HG03175 (cell line): ENCODE results near the gene SIRPG.
"Not testable (repeated sequence)": the region's sequence is repeated elsewhere in the genome, so short reads cannot be mapped to it uniquely, and the experiment has no call there.

Source experiments
- ATAC-seq: cut with Tn5 transposase; IDR thresholded peaks from one replicate; pipeline ENCODE4 v1.9.1; 2021; ENCODE audit warnings: mild to moderate bottlenecking, moderate library complexity; ENCODE audit not compliant: unreplicated experiment

The SIRPG gene

GRCh38 chr20:1672728-1673127, 15.1 kb upstream of the SIRPG start:
- ATAC-seq, result no peak

GRCh38 chr20:1671891-1672669, 14.5 kb upstream of the SIRPG start:
- ATAC-seq, result no peak

GRCh38 chr20:1669304-1669703, 11.7 kb upstream of the SIRPG start:
- no peak for ATAC-seq

DNA sequence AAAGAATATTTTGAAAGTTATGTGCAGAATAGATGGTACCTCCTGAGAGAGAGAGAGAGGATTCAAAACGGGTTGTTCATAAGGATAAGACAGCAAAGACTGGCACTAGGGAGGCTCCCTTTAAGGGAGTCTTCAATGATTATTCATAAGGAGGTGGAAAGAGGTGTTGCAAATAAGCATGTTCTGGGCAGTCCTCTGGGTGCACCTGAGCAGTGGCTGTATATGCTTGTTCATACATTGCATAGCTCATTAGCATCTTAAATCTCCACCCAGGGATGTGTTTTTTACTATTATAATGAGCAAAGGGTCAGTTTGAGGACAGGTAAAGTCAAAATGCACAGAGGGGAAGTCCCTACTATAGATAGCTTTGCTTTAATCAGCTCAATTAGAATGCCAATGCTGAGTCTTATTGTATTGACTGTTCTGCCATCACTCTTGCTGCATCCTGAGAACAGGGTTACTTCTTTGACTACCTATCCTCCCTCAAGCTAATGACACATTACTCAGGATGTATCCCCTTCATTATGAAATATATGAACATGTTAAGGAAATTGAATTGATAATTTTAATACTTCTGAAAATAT, 10.0 kb upstream of the SIRPG start:
- ATAC-seq, result no peak

DNA sequence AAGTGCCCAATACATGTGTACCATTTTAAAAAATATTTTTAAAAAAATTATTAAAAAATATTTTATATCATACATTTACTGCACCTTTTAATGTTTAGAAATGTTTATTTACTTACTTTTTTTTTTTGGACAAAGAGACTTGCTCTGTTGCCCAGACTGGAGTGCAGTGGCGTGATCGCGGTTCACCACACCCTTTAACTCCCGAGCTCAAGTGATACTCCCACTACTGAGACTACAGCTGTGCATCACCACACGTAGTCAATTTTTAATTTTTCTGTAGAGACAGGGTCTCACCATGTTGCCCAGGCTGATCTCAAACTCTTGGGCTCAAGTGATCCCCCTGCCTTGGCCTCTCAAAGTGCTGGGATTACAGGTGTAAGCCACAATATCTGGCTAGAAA, 9.2 kb upstream of the SIRPG start:
- no peak for ATAC-seq

GRCh38 chr20:1665345-1665744, 7.8 kb upstream of the SIRPG start:
- ATAC-seq, result no peak

- ATAC-seq, result no peak
Observed at GRCh38 chr20:1664911-1665310, 7.3 kb upstream of the SIRPG start.

DNA sequence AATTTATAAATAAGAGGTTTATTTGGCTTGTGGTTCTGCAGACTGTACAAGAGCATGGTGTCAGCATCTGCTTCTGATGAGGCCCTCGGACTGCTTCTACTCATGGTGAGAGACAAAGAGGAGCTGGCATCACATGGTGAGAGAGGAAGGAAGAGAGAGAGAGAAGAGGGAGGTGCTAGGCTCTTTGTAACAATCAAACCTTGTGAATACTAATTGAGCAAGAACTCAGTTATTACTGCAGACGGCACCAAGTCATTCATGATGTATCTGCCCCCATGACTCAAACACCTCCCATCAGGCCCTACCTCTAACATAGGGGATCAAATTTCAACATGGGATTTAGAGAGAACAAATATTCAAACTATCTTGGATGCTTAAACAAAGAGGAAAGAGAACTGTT, 6.3 kb upstream of the SIRPG start:
- ATAC-seq, result no peak

DNA sequence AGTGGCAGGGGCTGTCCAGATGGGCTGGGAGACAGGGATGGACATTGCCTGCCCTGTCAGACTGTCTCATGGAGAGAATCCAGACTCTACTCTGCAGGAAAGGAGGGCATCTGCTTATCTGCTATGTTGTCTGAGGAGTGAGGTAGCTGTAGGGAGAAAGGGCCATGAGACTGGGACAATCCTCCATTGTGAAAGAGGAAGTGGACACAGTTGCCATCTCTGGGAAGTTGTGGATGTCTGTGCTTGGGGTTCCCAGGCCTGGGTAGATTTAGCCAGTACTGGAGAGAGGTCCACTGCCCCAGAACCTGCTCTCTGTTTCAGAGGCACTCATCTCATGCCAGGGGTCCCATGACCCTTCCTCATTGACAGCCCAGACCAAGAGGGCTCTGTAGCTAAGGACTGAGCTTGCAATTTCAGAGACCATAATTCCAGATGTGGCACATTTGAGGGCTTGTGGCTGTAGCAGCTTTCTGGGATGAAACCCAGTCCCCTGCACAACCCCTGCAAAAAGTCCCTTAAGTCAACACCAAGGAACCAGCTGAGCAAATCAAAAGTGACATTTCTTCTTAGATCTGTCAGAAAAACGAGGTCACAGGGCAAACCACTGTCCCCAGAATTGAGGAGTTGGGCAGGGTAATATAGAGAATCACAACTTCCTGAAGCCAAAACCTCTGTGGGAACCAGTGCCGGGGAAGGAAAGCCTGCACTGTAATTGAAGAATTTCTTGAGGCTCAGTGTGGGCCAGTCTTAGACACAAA, 4.1 kb upstream of the SIRPG start:
- no peak for ATAC-seq

- no peak for ATAC-seq
Observed at GRCh38 chr20:1660246-1660645, 2.7 kb upstream of the SIRPG start.

- ATAC-seq, result no peak
Observed at GRCh38 chr20:1656844-1657243, 735 bp downstream of the SIRPG start.

DNA sequence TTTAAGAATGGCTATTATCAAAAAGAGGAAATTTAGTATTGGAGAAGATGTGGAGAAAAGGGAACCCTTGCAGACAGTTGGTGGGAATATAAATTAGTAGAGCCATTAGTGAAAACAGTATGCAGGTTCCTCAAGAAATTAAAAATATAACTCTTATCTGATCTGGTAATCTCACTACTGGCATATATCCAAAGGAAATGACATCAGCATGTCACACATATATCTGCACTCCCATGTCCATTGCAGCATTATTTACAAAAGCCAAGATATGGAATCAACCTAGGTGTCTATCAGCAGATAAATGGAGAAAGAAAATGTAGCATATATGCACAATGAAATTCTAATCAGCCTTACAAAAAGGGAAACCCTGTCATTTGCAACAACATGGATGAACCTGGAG, 2.6 kb downstream of the SIRPG start:
- ATAC-seq, result no peak

DNA sequence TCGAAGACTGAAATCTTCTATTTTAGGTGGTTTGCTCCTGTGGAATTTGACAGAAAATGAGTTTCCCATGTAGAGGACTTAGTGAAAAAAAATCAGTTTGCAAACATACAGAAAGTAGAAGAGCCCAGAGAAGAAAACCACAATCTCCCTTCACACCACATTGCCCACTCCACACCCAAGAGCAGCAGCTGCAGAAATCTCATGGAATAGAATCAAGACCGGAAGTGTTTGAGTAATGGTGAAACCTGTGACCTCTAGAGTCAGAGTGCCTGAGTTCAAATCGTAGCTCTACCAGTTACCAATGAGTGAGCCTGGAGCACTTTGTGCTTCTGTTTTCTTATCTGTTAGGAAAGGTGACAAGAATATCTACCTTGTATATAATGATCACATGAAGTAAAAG, 4.6 kb downstream of the SIRPG start:
- no peak for ATAC-seq

DNA sequence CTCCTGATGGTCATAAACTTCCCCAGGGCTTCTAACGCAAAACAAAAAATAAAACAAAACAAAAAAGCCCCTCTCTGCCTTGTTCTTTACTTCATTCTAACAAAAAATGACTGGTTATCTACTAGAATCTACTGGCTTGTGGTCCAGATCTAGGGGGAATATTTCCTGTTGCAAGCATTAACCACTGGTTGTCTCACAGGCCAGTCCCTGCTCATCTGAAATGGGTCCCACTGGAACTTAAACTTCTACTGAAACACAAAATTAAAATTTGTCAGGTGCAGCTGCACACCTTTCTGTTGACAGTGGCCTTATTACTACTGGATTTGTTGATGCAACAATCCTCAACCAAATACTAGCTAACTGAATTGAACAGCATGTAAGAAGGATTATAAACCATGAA, 5.5 kb downstream of the SIRPG start:
- ATAC-seq, result no peak

DNA sequence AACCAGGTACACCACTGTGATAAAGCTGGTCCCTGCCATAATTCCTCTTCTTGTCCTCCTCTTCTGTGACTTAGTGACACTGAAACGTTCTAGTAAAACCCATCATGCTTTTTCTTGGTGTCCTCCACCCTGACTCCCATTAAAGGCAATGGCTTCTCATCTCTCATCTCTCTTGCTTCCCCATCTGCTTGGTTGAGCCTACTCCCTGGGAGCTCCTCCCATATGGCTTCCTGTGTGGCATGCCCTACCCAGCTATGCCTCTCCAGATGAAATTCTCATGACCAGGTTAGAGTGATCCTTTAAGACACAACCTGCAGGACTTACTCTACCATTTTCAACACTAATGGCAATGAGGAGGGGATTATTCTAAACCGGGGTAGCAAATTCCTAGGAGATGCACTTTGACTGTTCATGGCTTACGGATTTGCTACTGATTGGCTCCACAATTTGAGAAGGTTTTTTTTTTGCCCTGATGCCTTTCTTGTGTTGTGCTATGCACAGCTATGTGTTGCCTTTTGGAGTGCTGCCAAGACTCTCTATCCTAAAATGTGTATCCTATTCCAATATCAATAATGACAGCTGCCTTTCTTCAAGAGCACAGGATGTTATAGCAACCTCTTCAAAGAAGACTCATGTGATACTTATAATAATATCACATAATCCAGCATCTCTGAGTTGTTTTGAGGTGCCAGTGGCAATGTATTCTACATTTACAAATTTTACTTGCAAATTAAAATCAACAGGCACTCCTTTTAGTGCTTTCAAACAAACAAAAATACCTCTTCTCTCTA, 6.1 kb downstream of the SIRPG start:
- ATAC-seq, result no peak

DNA sequence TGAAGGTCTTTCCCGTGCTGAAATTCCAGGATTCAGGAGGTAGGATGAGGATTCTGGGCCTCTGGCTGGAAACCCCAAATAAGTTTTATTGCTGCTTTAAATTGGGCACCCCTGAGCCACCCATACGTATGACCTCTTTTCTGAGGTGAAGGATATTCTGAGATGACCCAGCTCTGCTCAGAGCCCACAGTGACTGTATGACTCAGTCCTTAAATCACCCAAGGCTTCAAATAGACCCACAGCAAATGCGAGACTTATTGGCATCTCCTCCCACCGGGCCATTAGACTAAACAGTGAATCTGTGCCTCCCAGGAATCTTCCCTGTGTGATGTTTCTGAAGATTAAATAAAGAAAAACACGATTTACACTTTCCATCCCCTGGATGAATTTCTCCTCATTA, 9.5 kb downstream of the SIRPG start:
- ATAC-seq, result no peak

DNA sequence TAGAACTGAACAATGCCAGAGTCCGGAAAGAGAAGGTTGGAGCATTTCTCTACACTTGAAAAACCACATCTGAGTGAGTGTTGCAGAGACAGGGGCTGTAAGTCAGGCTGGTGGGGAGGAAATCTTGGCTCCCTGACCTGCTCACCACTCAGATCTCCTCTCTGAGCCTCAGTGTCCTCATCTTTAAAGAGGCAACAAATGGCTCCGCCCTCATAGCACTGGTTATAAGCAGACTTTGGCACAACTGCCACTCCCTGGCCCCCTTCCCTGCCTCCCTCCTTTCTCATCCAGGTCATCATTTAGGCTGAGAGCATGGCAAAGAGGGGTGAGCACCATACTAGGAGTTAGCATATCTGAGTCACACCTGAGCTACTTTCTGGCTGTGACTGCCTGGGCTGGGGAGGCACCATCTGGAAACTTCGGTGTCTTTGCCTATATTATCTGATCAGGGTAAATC, 10.6 kb downstream of the SIRPG start:
- ATAC-seq, result no peak

DNA sequence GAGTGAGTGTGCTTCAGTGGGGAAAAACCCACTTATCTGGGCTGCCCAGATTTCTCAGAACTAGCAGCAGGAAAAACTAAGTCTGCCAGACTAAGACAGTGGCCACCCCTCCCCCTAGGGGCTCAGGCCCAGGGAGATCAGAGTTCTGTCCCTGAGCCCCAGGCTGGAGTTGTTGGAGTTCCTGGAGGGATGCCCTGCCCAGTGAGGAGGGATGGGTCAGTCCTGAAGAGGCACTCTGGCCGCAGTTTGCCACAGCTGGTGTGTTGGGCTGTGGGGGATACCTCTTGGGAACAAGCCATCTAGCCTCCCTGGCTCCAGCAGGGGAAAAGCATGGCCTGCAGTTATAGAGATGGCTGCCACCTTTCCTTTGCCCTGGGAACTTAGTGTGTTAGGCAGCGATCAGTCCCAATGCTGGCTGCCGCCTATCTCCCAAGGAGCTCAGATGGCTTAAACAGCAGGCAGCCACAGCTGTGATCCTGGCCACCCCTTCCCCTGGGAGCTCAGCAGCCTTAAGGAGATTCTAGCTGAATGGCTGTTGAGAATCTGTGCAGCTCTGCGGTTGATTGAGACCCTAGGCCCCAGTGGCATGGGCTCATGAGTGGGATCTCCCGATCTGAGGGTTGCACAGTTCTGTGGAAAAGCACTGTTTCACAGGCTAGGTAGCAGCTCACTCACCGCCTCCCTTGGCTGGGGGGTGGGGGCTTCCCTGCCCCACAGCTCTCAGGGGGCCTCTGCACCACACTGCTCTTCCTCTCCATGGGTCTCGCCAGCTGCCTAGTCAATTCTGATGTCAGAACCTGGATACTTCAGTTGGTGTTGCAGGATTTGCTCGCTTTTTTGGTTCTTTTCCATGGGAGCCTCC, 13.2 kb downstream of the SIRPG start:
- no peak for ATAC-seq

DNA sequence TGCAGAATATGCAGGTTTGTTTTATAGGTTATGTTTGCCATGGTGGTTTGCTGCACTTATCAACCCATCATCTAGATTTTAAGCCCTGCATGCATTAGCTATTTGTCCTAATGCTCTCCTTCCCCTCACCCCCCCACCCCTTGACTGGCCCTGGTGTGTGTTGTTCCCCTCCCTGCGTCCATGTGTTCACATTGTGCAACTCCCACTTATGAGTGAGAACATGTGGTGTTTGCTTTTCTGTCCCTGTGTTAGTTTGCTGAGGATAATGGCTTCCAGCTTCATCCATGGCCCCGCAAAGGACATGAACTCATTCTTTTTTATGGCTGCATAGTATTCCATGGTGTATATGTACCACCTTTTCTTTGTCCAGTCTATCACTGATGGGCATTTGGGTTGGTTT, 18.9 kb downstream of the SIRPG start:
- not testable (repeated sequence) for ATAC-seq

DNA sequence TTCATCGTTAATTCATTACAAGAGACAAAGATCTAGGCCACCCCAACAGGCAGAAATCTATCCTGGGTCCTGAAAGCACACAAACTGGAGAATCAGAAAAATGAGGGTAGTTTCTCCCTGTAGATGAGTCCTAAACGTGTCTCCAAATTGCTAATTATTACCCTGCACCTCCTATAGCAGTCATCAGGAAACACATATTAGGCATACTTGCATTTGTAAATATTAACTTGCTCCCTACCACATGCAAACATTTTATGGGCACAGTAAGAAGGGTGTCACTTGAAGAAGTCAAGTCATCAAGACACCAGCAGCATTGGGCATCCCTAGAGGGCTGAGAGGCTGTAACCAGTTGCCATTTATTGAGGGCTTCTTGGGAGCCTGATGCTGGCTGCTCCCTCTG, 19.8 kb downstream of the SIRPG start:
- ATAC-seq, result no peak
